Measurements from ENCODE around the gene RAB11FIP4. TPM values are rescaled to one million over a fixed set of nuclear protein-coding genes. Genes with fewer than 3 reads are reported as not detected.

The RAB11FIP4 gene
- total and polyA plus RNA-seq, 9 of the 15 experiments (the other 6 are each of a cell fraction or from before 2014, with no cell fraction given), result 0.62 to 16.6 (median 8.9) TPM

DNA sequence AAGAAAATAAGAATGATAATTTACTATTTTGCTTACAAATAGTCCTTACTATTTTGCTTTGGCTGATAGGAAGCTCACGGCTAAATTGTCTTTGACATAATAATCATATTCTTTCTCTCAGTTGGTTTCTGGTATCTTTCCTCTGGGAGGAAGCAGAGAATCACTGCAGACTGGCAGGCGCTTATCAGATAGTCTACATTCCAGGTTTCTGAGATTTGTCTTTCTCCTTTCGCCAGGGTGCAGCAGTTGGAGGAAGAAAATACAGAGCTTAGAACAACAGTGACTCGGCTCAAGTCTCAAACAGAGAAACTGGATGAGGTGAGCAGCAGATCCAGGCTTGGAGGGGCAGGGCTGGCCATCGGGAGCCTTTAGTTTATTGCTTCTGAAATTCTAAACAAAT is 136.1 kb downstream of the RAB11FIP4 start:
- H3K4me1 ChIP-seq (replicated peaks in 1 of 2; ENCODE audit: control insufficient read depth in 2 of 2, insufficient read depth in 2 of 2, low read length in 2 of 2), result peaks cover 0 to 22% of the 10 kb centered on the region in 2 experiments; a peak in 2 of 5 replicates
- ChIA-PET POLR2A (interaction anchor here (1.4 kb wide), 1 partner anchor 72 kb away, joined by 3 read pairs; no protein-coding TSS in a partner anchor), CTCF (ENCODE audit: low intra/inter-chr PET ratio) (interaction anchor here (4.5 kb wide), 1 partner anchor 90 kb away, joined by 68 read pairs; no protein-coding TSS in a partner anchor)
- no peaks in the 10 kb centered on the region for H3K9me3 ChIP-seq (replicated peaks; ENCODE audit: control insufficient read depth, insufficient read depth, low read depth, low read length)
- ATAC-seq (no peak), FAIRE-seq (no peak), DNase-seq (ENCODE audit: extremely low read depth in 1 of 4, low spot score in 3 of 4) (no peak)
- H3K27me3 ChIP-seq (ENCODE audit: control insufficient read depth in 2 of 2, insufficient read depth in 2 of 2, low read length in 2 of 2), result no peaks in the 10 kb centered on the region
- TF ChIP-seq TEAD1 (CRISPR knock-in tag; IDR thresholded peaks at IDR 0.05) (peak in 1 of 2 experiments; percentile 75; a peak in 2 of 4 replicates), ZBTB17 (CRISPR knock-in tag; IDR thresholded peaks at IDR 0.05) (no peak), HDAC1 (IDR thresholded peaks at IDR 0.05) (peak in 1 of 2 experiments; percentile 42; a peak in 1 of 4 replicates), RCOR1 (IDR thresholded peaks at IDR 0.05; ENCODE audit: borderline replicate concordance in 1 of 2, low read depth in 2 of 2, low read length in 2 of 2) (peak; percentile 84 to 94), KDM1A (IDR thresholded peaks at IDR 0.05) (peak; percentile 90 to 92), TEAD4 (IDR thresholded peaks at IDR 0.05; ENCODE audit: low read length) (peak; percentile 61), TEAD4 (CRISPR knock-in tag; IDR thresholded peaks at IDR 0.05; ENCODE audit: borderline replicate concordance) (no peak)
- 24% methylated on average over 5 of the region's 5 CpGs for WGBS (ENCODE audit: insufficient coverage, low coverage, missing lambda C conversion rate)
- 0 out of 3 replicates have a peak, but pooled peaks cover 8% of the 10 kb centered on the region for H3K36me3 ChIP-seq (ENCODE audit: control insufficient read depth, insufficient read depth, low read length)
- BruUV-seq (replicated peaks), result no TSS peak
- intact Hi-C loops (cut with micrococcal nuclease), result no loop called here
- no peak overlapping the region for H3K4me3 ChIP-seq
- H4K20me1 ChIP-seq (replicated peaks; ENCODE audit: control insufficient read depth, insufficient read depth, low read length), result peaks cover 14% of the 10 kb centered on the region
- no peak overlapping the region for H3K4me2 ChIP-seq (ENCODE audit: insufficient read depth, low read length)
- H3K27ac ChIP-seq (ENCODE audit: extremely low read depth, low read depth, low read length), result no peak overlapping the region
- no peaks in the 10 kb centered on the region for H3K79me2 ChIP-seq (ENCODE audit: control insufficient read depth, insufficient read depth, low read length)
- H3K9me1 ChIP-seq (ENCODE audit: control insufficient read depth, insufficient read depth, low read length), result no peaks in the 10 kb centered on the region
- H2AFZ ChIP-seq (ENCODE audit: low read depth, low read length), result no peak overlapping the region
- no peak overlapping the region for H3K9ac ChIP-seq (ENCODE audit: insufficient read depth in 1 of 2, low read depth in 2 of 2, low read length in 2 of 2)
- in situ Hi-C loops (cut with MboI), result loop anchor here (5.0 kb wide), 1 partner anchor 85 kb away; no protein-coding TSS in a partner anchor

Measured in K562 (cell line).